Measurements from ENCODE around the gene BRF1. TPM values are rescaled to one million over a fixed set of nuclear protein-coding genes. Genes with fewer than 3 reads are reported as not detected.

Gene BRF1
- total RNA-seq, 2 experiments from 2014 or later = 25.5 to 27.4 TPM

GRCh38 chr14:105212541-105213300 is 88.1 kb downstream of the BRF1 start:
- CTCF ChIA-PET = no interaction called here
- POLR2A ChIA-PET = no interaction called here
- H3K9me3 Mint-ChIP-seq = no peaks in the 10 kb centered on the region
- H3K4me3 Mint-ChIP-seq = no peak overlapping the region
- DNase-seq = no peak
- H3K27me3 Mint-ChIP-seq = no peaks in the 10 kb centered on the region
- no peaks in the 10 kb centered on the region for H3K4me1 Mint-ChIP-seq (ENCODE audit: low read depth)
- no peak overlapping the region for H3K27ac Mint-ChIP-seq
- no peaks in the 10 kb centered on the region for H3K36me3 Mint-ChIP-seq
- intact Hi-C loops (cut with micrococcal nuclease) = no loop called here

- no peaks in the 10 kb centered on the region for H3K4me1 Mint-ChIP-seq (ENCODE audit: low read depth)
- DNase-seq = no peak
- H3K9me3 Mint-ChIP-seq = no peaks in the 10 kb centered on the region
- H3K27me3 Mint-ChIP-seq = no peaks in the 10 kb centered on the region
- H3K4me3 Mint-ChIP-seq = no peak overlapping the region
- CTCF ChIA-PET = no interaction called here
- no peaks in the 10 kb centered on the region for H3K36me3 Mint-ChIP-seq
- intact Hi-C loops (cut with micrococcal nuclease) = no loop called here
- no peak overlapping the region for H3K27ac Mint-ChIP-seq
- POLR2A ChIA-PET = no interaction called here
These were observed 89.1 kb downstream of the BRF1 start for GRCh38 chr14:105211758-105212089.

GRCh38 chr14:105211086-105211757 is 89.6 kb downstream of the BRF1 start:
- DNase-seq = no peak
- intact Hi-C loops (cut with micrococcal nuclease) = no loop called here
- Mint-ChIP-seq H3K4me3 (no peak overlapping the region), H3K36me3 (no peaks in the 10 kb centered on the region), H3K27ac (no peak overlapping the region), H3K9me3 (no peaks in the 10 kb centered on the region), H3K4me1 (ENCODE audit: low read depth) (no peaks in the 10 kb centered on the region), H3K27me3 (no peaks in the 10 kb centered on the region)
- POLR2A ChIA-PET = no interaction called here
- CTCF ChIA-PET = no interaction called here

GRCh38 chr14:105210266-105211025 is 90.4 kb downstream of the BRF1 start:
- ChIA-PET POLR2A (no interaction called here), CTCF (no interaction called here)
- no peak for DNase-seq
- intact Hi-C loops (cut with micrococcal nuclease) = no loop called here
- Mint-ChIP-seq H3K9me3 (no peaks in the 10 kb centered on the region), H3K27me3 (no peaks in the 10 kb centered on the region), H3K4me3 (no peak overlapping the region), H3K27ac (no peak overlapping the region), H3K36me3 (no peaks in the 10 kb centered on the region), H3K4me1 (ENCODE audit: low read depth) (no peaks in the 10 kb centered on the region)

GRCh38 chr14:105209646-105210045 is 91.2 kb downstream of the BRF1 start:
- no peak for DNase-seq
- POLR2A ChIA-PET = no interaction called here
- H3K4me3 Mint-ChIP-seq = no peak overlapping the region
- CTCF ChIA-PET = no interaction called here
- H3K27me3 Mint-ChIP-seq = no peaks in the 10 kb centered on the region
- H3K36me3 Mint-ChIP-seq = no peaks in the 10 kb centered on the region
- intact Hi-C loops (cut with micrococcal nuclease) = no loop called here
- no peaks in the 10 kb centered on the region for H3K9me3 Mint-ChIP-seq
- H3K4me1 Mint-ChIP-seq (ENCODE audit: low read depth) = no peaks in the 10 kb centered on the region
- H3K27ac Mint-ChIP-seq = no peak overlapping the region

GRCh38 chr14:105209091-105209490 is 91.7 kb downstream of the BRF1 start:
- Mint-ChIP-seq H3K4me1 (ENCODE audit: low read depth) (no peaks in the 10 kb centered on the region), H3K9me3 (no peaks in the 10 kb centered on the region), H3K27me3 (no peaks in the 10 kb centered on the region), H3K27ac (no peak overlapping the region), H3K36me3 (no peaks in the 10 kb centered on the region), H3K4me3 (no peak overlapping the region)
- CTCF ChIA-PET = no interaction called here
- intact Hi-C loops (cut with micrococcal nuclease) = no loop called here
- DNase-seq = no peak
- POLR2A ChIA-PET = no interaction called here

- DNase-seq = no peak
- no peaks in the 10 kb centered on the region for H3K36me3 Mint-ChIP-seq
- ChIA-PET POLR2A (no interaction called here), CTCF (no interaction called here)
- H3K4me3 Mint-ChIP-seq = no peak overlapping the region
- H3K27ac Mint-ChIP-seq = no peak overlapping the region
- H3K9me3 Mint-ChIP-seq = no peaks in the 10 kb centered on the region
- intact Hi-C loops (cut with micrococcal nuclease) = no loop called here
- H3K27me3 Mint-ChIP-seq = no peaks in the 10 kb centered on the region
- no peaks in the 10 kb centered on the region for H3K4me1 Mint-ChIP-seq (ENCODE audit: low read depth)
These were observed 92.1 kb downstream of the BRF1 start for GRCh38 chr14:105208738-105209075.

GRCh38 chr14:105207996-105208737 is 92.6 kb downstream of the BRF1 start:
- CTCF ChIA-PET = interaction anchor here (0.9 kb wide), 1 partner anchor 144 kb away, joined by 3 read pairs; no protein-coding TSS in a partner anchor
- Mint-ChIP-seq H3K27ac (no peak overlapping the region), H3K4me3 (no peak overlapping the region), H3K9me3 (no peaks in the 10 kb centered on the region), H3K27me3 (no peaks in the 10 kb centered on the region), H3K36me3 (no peaks in the 10 kb centered on the region), H3K4me1 (ENCODE audit: low read depth) (no peaks in the 10 kb centered on the region)
- DNase-seq = no peak
- intact Hi-C loops (cut with micrococcal nuclease) = no loop called here
- POLR2A ChIA-PET = no interaction called here

GRCh38 chr14:105207460-105207901 is 93.3 kb downstream of the BRF1 start:
- H3K4me1 Mint-ChIP-seq (ENCODE audit: low read depth) = peaks cover 3% of the 10 kb centered on the region
- ChIA-PET CTCF (interaction anchor here (0.7 to 0.9 kb wide), 2 partner anchors 145 kb away, joined by 3 to 6 read pairs; no protein-coding TSS in a partner anchor), POLR2A (no interaction called here)
- intact Hi-C loops (cut with micrococcal nuclease) = no loop called here
- H3K9me3 Mint-ChIP-seq = no peaks in the 10 kb centered on the region
- no peaks in the 10 kb centered on the region for H3K36me3 Mint-ChIP-seq
- no peak for DNase-seq
- H3K4me3 Mint-ChIP-seq = no peak overlapping the region
- no peaks in the 10 kb centered on the region for H3K27me3 Mint-ChIP-seq
- H3K27ac Mint-ChIP-seq = no peak overlapping the region

- Mint-ChIP-seq H3K36me3 (no peaks in the 10 kb centered on the region), H3K27me3 (no peaks in the 10 kb centered on the region), H3K4me1 (ENCODE audit: low read depth) (peaks cover 6% of the 10 kb centered on the region), H3K4me3 (no peak overlapping the region), H3K9me3 (no peaks in the 10 kb centered on the region), H3K27ac (no peak overlapping the region)
- CTCF ChIA-PET = interaction anchor here (0.7 kb wide), 1 partner anchor 145 kb away, joined by 6 read pairs; no protein-coding TSS in a partner anchor
- DNase-seq = no peak
- intact Hi-C loops (cut with micrococcal nuclease) = no loop called here
- POLR2A ChIA-PET = no interaction called here
These were observed 93.9 kb downstream of the BRF1 start for GRCh38 chr14:105206873-105207272.

- Mint-ChIP-seq H3K27ac (no peak overlapping the region), H3K4me1 (ENCODE audit: low read depth) (peaks cover 9% of the 10 kb centered on the region), H3K4me3 (no peak overlapping the region), H3K36me3 (no peaks in the 10 kb centered on the region), H3K27me3 (no peaks in the 10 kb centered on the region), H3K9me3 (no peaks in the 10 kb centered on the region)
- POLR2A ChIA-PET = no interaction called here
- intact Hi-C loops (cut with micrococcal nuclease) = no loop called here
- CTCF ChIA-PET = interaction anchor here (1.2 kb wide), 1 partner anchor 146 kb away, joined by 3 read pairs; no protein-coding TSS in a partner anchor
- no peak for DNase-seq
These were observed 95.1 kb downstream of the BRF1 start for GRCh38 chr14:105205673-105206208.

Data from activated CD4-positive, alpha-beta memory T cell treated with anti-CD3 and anti-CD28 coated beads for 36 hours (primary cell).